K562 (cell line): ENCODE measurements around the gene PLEKHH2. TPM values are rescaled to one million over a fixed set of nuclear protein-coding genes. Genes with fewer than 3 reads are reported as not detected.

Experiments
- ATAC-seq: fragments of 200-7000 bp; cut with Tn5 transposase; 3 replicates; pipeline ENCODE4 v1.9.1; 2020; ENCODE audit warnings: moderate library complexity
- BruUV-seq: library from RNA; stranded (reverse); fragments of 400-500 nt; replicated peaks from 2 replicates; lab custom pipeline; 2021; lab: Mats Ljungman, UMichigan
- CTCF ChIA-PET: fragments of 300-600 bp; formaldehyde crosslinking; extraction: SDS; loops from one replicate; lab custom pipeline; 2021; ENCODE audit warnings: low intra/inter-chr PET ratio; lab: Yijun Ruan, JAX
- POLR2A ChIA-PET: fragments of 300-600, 350-650 bp; sonication (Branson Sonifier 250); formaldehyde crosslinking; extraction: SDS; loops from one replicate; lab custom pipeline; 2021; ENCODE audit warnings: antibody characterized with exemption, inconsistent platforms; lab: Yijun Ruan, JAX
- DNase-seq, 4 experiments: peaks; one replicate each; pipeline versions ENCODE4 v3.0.0 to v3.0.0-alpha.2; 2011 to 2018; ENCODE audit warnings: low spot score in 3 of 4, mixed read lengths in 3 of 4; ENCODE audit errors: extremely low read depth in 1 of 4
- FAIRE-seq: peaks from 2 replicates; lab custom pipeline; 2011; peaks lifted over from hg19 to GRCh38; lab: Jason Lieb, UNC
- H2AFZ ChIP-seq: 2 replicates; pipeline ENCODE4 v1.6.0; 2011; ENCODE audit warnings: low read depth, low read length, control low read depth, inconsistent platforms
- H3K27ac ChIP-seq: fragments of 200-600 bp; 3 replicates; pipeline ENCODE4 v1.8.0; 2011; ENCODE audit warnings: low read depth, mild to moderate bottlenecking, control low read depth, inconsistent platforms, low read length, moderate library complexity, mixed read lengths; ENCODE audit errors: extremely low read depth
- H3K27me3 ChIP-seq, 2 experiments: fragments of 300-600 bp in 1 of 2; 2 replicates in 1 of 2; 3 replicates in 1 of 2; pipeline versions ENCODE4 v1.6.0 to v1.8.0; 2011; ENCODE audit warnings: inconsistent platforms in 2 of 2, low read length in 2 of 2, mild to moderate bottlenecking in 1 of 2, mixed read lengths in 1 of 2, moderate library complexity in 1 of 2; ENCODE audit not compliant: control insufficient read depth in 2 of 2, insufficient read depth in 2 of 2
- H3K36me3 ChIP-seq: fragments of 300-600 bp; 3 replicates; pipeline ENCODE4 v1.8.0; 2011; ENCODE audit warnings: mild to moderate bottlenecking, low read length, inconsistent platforms; ENCODE audit not compliant: control insufficient read depth, insufficient read depth
- H3K4me1 ChIP-seq, 2 experiments: fragments of 200-600 bp in 1 of 2; replicated peaks in 1 of 2; 2 replicates in 1 of 2; 3 replicates in 1 of 2; pipeline versions ENCODE4 v1.5.1 to v1.8.0; 2011; ENCODE audit warnings: inconsistent platforms in 2 of 2, low read length in 2 of 2, mild to moderate bottlenecking in 1 of 2, mixed read lengths in 1 of 2, moderate library complexity in 1 of 2; ENCODE audit not compliant: control insufficient read depth in 2 of 2, insufficient read depth in 2 of 2
- H3K4me2 ChIP-seq: 2 replicates; pipeline ENCODE4 v1.6.1; 2011; ENCODE audit warnings: low read length, control low read depth, inconsistent platforms, mixed read lengths; ENCODE audit not compliant: insufficient read depth
- H3K4me3 ChIP-seq: fragments of 200-600 bp; sonication (generic), shearing (Covaris generic); 2 replicates; pipeline ENCODE4 v1.5.1; 2016; ENCODE audit warnings: control low read depth, inconsistent platforms
- H3K79me2 ChIP-seq: fragments of 200-600 bp; 3 replicates; pipeline ENCODE4 v1.8.0; 2011; ENCODE audit warnings: low read length, inconsistent platforms; ENCODE audit not compliant: control insufficient read depth, insufficient read depth
- H3K9ac ChIP-seq, 2 experiments: 2 replicates each; pipeline versions ENCODE4 v1.6.0 to v1.6.1; 2011; ENCODE audit warnings: low read depth in 2 of 2, low read length in 2 of 2, control low read depth in 1 of 2, inconsistent platforms in 1 of 2, mild to moderate bottlenecking in 1 of 2, mixed read lengths in 1 of 2; ENCODE audit not compliant: insufficient read depth in 1 of 2
- H3K9me1 ChIP-seq: one replicate; pipeline ENCODE4 v1.6.0; 2011; ENCODE audit warnings: inconsistent platforms, mild to moderate bottlenecking, low read length, moderate library complexity; ENCODE audit not compliant: control insufficient read depth, insufficient read depth
- H3K9me3 ChIP-seq: replicated peaks from 2 replicates; pipeline ENCODE4 v1.5.1; 2011; ENCODE audit warnings: low read depth, low read length, inconsistent platforms; ENCODE audit not compliant: control insufficient read depth, insufficient read depth
- H4K20me1 ChIP-seq: replicated peaks from 2 replicates; pipeline ENCODE4 v1.6.1; 2011; ENCODE audit warnings: low read length, inconsistent platforms, mixed read lengths; ENCODE audit not compliant: control insufficient read depth, insufficient read depth
- BRD9 ChIP-seq: fragments of 450-650 bp; IDR thresholded peaks from 2 replicates; pipeline ENCODE4 v1.6.1; 2018; ENCODE audit warnings: low read depth; ENCODE audit not compliant: partially characterized antibody
- NR4A1 ChIP-seq, 2 experiments: fragments of 250-450 bp in 1 of 2; fragments of 450-650 bp in 1 of 2; sonication (Bioruptor Pico) in 1 of 2; IDR thresholded peaks; 2 replicates each; pipeline versions ENCODE4 v1.4.0 to v1.6.1; 2016 to 2020; ENCODE audit warnings: mild to moderate bottlenecking in 2 of 2, missing compliant biosample characterization in 1 of 2, missing genetic modification characterization in 1 of 2, moderate library complexity in 1 of 2
- PCBP1 ChIP-seq: fragments of 200-400 bp; formaldehyde crosslinking; IDR thresholded peaks from 2 replicates; pipeline ENCODE4 v1.6.1; 2018; ENCODE audit warnings: mild to moderate bottlenecking, low read depth, low read length; ENCODE audit not compliant: poor library complexity, severe bottlenecking
- WGBS: fragments of 100-300 bp; shearing (Covaris generic); methylation state at CpG from one replicate; pipeline ENCODE4 v1.1.6; 2016; ENCODE audit warnings: low coverage, mixed read lengths; ENCODE audit not compliant: insufficient coverage; ENCODE audit errors: missing lambda C conversion rate; 5-methylcytosine and 5-hydroxymethylcytosine counted together
- in situ Hi-C: fragments of 300-500 bp; cut with MboI; formaldehyde crosslinking; loops from 4 replicates; pipeline ENCODE4 v1.15.0; 2018; ENCODE audit warnings: inconsistent platforms, mixed read lengths
- intact Hi-C: fragments of 100-400 bp; cut with micrococcal nuclease; formaldehyde crosslinking; loops from 2 replicates; pipeline ENCODE4 v1.14.2; 2022
- polyA plus RNA-seq, 8 experiments: library from polyadenylated mRNA; depleted of rRNA in 4 of 8; stranded (reverse) in 5 of 8; unstranded in 3 of 8; fragments of >200 nt; fragmentation: Nextera tagmentation in 2 of 8; fragmentation: Illumina TruSeq in 1 of 8; extraction: Ambion mirVana in 2 of 8; extraction: Trizol in 1 of 8; gene quantifications; 2 replicates each; pipeline versions ENCODE4 v1.2.1 to v1.2.3, GENCODE V29; 2011 to 2014; ENCODE audit warnings: inconsistent platforms in 1 of 8, missing spikeins in 1 of 8
- total RNA-seq, 7 experiments: library from RNA; depleted of rRNA in 6 of 7; stranded (reverse); fragments of >200 nt in 6 of 7; fragmentation: Illumina TruSeq in 2 of 7; extraction: Trizol in 2 of 7; gene quantifications; 2 replicates each; pipeline versions ENCODE4 v1.2.1 to v1.2.3, GENCODE V29; 2011 to 2021; ENCODE audit warnings: low replicate concordance in 1 of 7
- TF ChIP-seq, protein P1 (sequence below): fragments of 450-650 bp; IDR thresholded peaks from 2 replicates; pipeline ENCODE4 v1.6.1; 2016; ENCODE audit warnings: mild to moderate bottlenecking, moderate library complexity
- TF ChIP-seq, protein P2 (sequence below): fragments of 250-450 bp; sonication (Bioruptor Pico); IDR thresholded peaks from 2 replicates; pipeline ENCODE4 v1.9.0; 2021; ENCODE audit warnings: mild to moderate bottlenecking, inconsistent platforms

Gene PLEKHH2
- total and polyA plus RNA-seq, 9 of the 15 experiments (the other 6 are each of a cell fraction or from before 2014, with no cell fraction given), result 0.77 to 13.5 (median 2.7) TPM

DNA sequence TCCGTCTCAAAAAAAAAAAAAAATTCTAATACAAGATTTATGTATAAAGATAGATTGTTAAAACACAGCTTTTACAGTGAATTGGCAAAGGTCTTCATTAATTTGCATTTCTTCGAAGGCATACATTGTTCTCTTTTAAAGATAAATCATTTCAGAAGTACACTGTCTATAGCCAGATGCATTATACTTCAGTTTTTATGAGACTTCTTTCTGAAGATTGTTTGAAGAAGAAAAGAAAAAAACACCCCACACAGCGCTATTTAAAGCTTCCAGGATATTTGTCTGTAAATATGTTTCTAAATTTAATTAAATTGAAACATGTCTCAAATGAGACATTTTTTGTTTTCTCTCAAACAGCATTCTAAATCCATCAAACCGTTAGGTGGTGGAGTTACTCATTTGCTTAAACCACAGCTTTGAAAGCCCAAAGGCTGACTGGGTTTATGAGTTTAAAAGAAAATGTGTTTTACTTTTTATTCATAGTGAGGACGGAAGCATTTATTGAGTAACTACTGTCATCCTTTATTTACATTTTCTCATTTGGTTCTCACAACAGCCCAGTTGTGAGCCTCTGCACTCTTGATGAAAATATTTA, 81.6 kb downstream of the PLEKHH2 start:
- Histone ChIP-seq H3K27ac (no peak overlapping the region), H3K9me1 (no peaks in the 10 kb centered on the region), H3K4me1 (peaks cover 2 to 15% of the 10 kb centered on the region in 2 experiments; a peak in 3 of 5 replicates), H3K79me2 (no peaks in the 10 kb centered on the region), H3K4me2 (no peak overlapping the region), H3K27me3 (no peaks in the 10 kb centered on the region), H4K20me1 (no peaks in the 10 kb centered on the region), H3K4me3 (no peak overlapping the region), H3K36me3 (no peaks in the 10 kb centered on the region), H2AFZ (no peak overlapping the region), H3K9ac (no peak overlapping the region), H3K9me3 (no peaks in the 10 kb centered on the region)
- TF ChIP-seq, protein P1, sequence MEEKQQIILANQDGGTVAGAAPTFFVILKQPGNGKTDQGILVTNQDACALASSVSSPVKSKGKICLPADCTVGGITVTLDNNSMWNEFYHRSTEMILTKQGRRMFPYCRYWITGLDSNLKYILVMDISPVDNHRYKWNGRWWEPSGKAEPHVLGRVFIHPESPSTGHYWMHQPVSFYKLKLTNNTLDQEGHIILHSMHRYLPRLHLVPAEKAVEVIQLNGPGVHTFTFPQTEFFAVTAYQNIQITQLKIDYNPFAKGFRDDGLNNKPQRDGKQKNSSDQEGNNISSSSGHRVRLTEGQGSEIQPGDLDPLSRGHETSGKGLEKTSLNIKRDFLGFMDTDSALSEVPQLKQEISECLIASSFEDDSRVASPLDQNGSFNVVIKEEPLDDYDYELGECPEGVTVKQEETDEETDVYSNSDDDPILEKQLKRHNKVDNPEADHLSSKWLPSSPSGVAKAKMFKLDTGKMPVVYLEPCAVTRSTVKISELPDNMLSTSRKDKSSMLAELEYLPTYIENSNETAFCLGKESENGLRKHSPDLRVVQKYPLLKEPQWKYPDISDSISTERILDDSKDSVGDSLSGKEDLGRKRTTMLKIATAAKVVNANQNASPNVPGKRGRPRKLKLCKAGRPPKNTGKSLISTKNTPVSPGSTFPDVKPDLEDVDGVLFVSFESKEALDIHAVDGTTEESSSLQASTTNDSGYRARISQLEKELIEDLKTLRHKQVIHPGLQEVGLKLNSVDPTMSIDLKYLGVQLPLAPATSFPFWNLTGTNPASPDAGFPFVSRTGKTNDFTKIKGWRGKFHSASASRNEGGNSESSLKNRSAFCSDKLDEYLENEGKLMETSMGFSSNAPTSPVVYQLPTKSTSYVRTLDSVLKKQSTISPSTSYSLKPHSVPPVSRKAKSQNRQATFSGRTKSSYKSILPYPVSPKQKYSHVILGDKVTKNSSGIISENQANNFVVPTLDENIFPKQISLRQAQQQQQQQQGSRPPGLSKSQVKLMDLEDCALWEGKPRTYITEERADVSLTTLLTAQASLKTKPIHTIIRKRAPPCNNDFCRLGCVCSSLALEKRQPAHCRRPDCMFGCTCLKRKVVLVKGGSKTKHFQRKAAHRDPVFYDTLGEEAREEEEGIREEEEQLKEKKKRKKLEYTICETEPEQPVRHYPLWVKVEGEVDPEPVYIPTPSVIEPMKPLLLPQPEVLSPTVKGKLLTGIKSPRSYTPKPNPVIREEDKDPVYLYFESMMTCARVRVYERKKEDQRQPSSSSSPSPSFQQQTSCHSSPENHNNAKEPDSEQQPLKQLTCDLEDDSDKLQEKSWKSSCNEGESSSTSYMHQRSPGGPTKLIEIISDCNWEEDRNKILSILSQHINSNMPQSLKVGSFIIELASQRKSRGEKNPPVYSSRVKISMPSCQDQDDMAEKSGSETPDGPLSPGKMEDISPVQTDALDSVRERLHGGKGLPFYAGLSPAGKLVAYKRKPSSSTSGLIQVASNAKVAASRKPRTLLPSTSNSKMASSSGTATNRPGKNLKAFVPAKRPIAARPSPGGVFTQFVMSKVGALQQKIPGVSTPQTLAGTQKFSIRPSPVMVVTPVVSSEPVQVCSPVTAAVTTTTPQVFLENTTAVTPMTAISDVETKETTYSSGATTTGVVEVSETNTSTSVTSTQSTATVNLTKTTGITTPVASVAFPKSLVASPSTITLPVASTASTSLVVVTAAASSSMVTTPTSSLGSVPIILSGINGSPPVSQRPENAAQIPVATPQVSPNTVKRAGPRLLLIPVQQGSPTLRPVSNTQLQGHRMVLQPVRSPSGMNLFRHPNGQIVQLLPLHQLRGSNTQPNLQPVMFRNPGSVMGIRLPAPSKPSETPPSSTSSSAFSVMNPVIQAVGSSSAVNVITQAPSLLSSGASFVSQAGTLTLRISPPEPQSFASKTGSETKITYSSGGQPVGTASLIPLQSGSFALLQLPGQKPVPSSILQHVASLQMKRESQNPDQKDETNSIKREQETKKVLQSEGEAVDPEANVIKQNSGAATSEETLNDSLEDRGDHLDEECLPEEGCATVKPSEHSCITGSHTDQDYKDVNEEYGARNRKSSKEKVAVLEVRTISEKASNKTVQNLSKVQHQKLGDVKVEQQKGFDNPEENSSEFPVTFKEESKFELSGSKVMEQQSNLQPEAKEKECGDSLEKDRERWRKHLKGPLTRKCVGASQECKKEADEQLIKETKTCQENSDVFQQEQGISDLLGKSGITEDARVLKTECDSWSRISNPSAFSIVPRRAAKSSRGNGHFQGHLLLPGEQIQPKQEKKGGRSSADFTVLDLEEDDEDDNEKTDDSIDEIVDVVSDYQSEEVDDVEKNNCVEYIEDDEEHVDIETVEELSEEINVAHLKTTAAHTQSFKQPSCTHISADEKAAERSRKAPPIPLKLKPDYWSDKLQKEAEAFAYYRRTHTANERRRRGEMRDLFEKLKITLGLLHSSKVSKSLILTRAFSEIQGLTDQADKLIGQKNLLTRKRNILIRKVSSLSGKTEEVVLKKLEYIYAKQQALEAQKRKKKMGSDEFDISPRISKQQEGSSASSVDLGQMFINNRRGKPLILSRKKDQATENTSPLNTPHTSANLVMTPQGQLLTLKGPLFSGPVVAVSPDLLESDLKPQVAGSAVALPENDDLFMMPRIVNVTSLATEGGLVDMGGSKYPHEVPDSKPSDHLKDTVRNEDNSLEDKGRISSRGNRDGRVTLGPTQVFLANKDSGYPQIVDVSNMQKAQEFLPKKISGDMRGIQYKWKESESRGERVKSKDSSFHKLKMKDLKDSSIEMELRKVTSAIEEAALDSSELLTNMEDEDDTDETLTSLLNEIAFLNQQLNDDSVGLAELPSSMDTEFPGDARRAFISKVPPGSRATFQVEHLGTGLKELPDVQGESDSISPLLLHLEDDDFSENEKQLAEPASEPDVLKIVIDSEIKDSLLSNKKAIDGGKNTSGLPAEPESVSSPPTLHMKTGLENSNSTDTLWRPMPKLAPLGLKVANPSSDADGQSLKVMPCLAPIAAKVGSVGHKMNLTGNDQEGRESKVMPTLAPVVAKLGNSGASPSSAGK, result no peak
- no peak for TF ChIP-seq NR4A1 (CRISPR knock-in tag; IDR thresholded peaks at IDR 0.05)
- TF ChIP-seq NR4A1 (tag; IDR thresholded peaks at IDR 0.05), result no peak
- TF ChIP-seq PCBP1, result no peak
- TF ChIP-seq, protein P2, sequence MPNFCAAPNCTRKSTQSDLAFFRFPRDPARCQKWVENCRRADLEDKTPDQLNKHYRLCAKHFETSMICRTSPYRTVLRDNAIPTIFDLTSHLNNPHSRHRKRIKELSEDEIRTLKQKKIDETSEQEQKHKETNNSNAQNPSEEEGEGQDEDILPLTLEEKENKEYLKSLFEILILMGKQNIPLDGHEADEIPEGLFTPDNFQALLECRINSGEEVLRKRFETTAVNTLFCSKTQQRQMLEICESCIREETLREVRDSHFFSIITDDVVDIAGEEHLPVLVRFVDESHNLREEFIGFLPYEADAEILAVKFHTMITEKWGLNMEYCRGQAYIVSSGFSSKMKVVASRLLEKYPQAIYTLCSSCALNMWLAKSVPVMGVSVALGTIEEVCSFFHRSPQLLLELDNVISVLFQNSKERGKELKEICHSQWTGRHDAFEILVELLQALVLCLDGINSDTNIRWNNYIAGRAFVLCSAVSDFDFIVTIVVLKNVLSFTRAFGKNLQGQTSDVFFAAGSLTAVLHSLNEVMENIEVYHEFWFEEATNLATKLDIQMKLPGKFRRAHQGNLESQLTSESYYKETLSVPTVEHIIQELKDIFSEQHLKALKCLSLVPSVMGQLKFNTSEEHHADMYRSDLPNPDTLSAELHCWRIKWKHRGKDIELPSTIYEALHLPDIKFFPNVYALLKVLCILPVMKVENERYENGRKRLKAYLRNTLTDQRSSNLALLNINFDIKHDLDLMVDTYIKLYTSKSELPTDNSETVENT (CRISPR knock-in tag), result no peak
- TF ChIP-seq BRD9, result no peak
- ATAC-seq (no peak), FAIRE-seq (no peak), DNase-seq (no peak)
- intact Hi-C loops (no loop called here), in situ Hi-C loops (no loop called here)
- WGBS, result 58% methylated on average over 5 of the region's 5 CpGs
- no TSS peak for BruUV-seq
- ChIA-PET POLR2A (interaction anchor here (0.6 to 0.8 kb wide), 2 partner anchors 18 to 1051 kb away, joined by 3 read pairs; no protein-coding TSS in a partner anchor), CTCF (no interaction called here)
